Panc1 (cell line): ENCODE measurements around the gene SLC22A3.

ENCODE experiments used
- SIN3A ChIP-seq: IDR thresholded peaks from 2 replicates; pipeline ENCODE4 v1.6.1; 2012; ENCODE audit warnings: low read depth, mild to moderate bottlenecking, low read length, moderate library complexity, borderline replicate concordance; ENCODE audit not compliant: insufficient read depth
- TF ChIP-seq, protein P1 (sequence below): fragments of 450-650 bp; IDR thresholded peaks from 2 replicates; pipeline ENCODE4 v1.5.1; 2017; ENCODE audit warnings: mild to moderate bottlenecking
- TF ChIP-seq, protein P2 (sequence below), 2 experiments: IDR thresholded peaks; 2 replicates each; pipeline ENCODE4 v1.6.1; 2011 to 2012; ENCODE audit warnings: low read depth in 2 of 2, control low read depth in 1 of 2, low read length in 1 of 2, mild to moderate bottlenecking in 1 of 2, moderate library complexity in 1 of 2; ENCODE audit not compliant: insufficient read depth in 1 of 2

DNA sequence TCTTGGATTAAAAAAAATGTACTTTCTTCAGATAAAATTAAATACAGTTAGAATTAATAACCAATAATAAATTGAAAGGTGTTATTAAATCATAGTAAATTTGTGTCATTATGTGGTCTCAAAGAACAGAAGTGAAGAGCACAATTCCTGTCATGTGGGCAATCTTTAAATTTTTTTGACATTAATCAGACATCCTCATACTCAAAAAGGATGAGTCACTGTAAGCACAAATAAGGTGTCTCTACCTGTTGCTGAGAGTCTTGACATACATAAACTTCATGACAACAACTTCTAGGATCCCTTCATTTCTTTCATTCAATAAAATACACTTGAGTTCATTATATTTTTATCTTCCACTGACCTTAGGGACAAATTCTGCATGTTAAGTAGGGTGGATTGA lies 76.1 kb downstream of the SLC22A3 start:
- TF ChIP-seq, protein P1, sequence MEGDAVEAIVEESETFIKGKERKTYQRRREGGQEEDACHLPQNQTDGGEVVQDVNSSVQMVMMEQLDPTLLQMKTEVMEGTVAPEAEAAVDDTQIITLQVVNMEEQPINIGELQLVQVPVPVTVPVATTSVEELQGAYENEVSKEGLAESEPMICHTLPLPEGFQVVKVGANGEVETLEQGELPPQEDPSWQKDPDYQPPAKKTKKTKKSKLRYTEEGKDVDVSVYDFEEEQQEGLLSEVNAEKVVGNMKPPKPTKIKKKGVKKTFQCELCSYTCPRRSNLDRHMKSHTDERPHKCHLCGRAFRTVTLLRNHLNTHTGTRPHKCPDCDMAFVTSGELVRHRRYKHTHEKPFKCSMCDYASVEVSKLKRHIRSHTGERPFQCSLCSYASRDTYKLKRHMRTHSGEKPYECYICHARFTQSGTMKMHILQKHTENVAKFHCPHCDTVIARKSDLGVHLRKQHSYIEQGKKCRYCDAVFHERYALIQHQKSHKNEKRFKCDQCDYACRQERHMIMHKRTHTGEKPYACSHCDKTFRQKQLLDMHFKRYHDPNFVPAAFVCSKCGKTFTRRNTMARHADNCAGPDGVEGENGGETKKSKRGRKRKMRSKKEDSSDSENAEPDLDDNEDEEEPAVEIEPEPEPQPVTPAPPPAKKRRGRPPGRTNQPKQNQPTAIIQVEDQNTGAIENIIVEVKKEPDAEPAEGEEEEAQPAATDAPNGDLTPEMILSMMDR: no peak
- TF ChIP-seq SIN3A: no peak
- TF ChIP-seq, protein P2, sequence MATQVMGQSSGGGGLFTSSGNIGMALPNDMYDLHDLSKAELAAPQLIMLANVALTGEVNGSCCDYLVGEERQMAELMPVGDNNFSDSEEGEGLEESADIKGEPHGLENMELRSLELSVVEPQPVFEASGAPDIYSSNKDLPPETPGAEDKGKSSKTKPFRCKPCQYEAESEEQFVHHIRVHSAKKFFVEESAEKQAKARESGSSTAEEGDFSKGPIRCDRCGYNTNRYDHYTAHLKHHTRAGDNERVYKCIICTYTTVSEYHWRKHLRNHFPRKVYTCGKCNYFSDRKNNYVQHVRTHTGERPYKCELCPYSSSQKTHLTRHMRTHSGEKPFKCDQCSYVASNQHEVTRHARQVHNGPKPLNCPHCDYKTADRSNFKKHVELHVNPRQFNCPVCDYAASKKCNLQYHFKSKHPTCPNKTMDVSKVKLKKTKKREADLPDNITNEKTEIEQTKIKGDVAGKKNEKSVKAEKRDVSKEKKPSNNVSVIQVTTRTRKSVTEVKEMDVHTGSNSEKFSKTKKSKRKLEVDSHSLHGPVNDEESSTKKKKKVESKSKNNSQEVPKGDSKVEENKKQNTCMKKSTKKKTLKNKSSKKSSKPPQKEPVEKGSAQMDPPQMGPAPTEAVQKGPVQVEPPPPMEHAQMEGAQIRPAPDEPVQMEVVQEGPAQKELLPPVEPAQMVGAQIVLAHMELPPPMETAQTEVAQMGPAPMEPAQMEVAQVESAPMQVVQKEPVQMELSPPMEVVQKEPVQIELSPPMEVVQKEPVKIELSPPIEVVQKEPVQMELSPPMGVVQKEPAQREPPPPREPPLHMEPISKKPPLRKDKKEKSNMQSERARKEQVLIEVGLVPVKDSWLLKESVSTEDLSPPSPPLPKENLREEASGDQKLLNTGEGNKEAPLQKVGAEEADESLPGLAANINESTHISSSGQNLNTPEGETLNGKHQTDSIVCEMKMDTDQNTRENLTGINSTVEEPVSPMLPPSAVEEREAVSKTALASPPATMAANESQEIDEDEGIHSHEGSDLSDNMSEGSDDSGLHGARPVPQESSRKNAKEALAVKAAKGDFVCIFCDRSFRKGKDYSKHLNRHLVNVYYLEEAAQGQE (IDR thresholded peaks at IDR 0.05; ENCODE audit: insufficient read depth in 1 of 2, low read depth in 2 of 2, low read length in 1 of 2): no peak
